HEK293 (cell line): Measurements from ENCODE around the gene PCYT1A.

ENCODE experiments used
- CTCF ChIA-PET: fragments of 350-600 bp; formaldehyde crosslinking; extraction: SDS; loops from one replicate; lab custom pipeline; 2021; ENCODE audit warnings: antibody characterized with exemption; lab: Yijun Ruan, JAX
- POLR2A ChIA-PET: fragments of 300-600 bp; formaldehyde crosslinking; extraction: SDS; loops from one replicate; lab custom pipeline; 2020; ENCODE audit warnings: antibody characterized with exemption, inconsistent platforms; lab: Yijun Ruan, JAX
- H3K27ac ChIP-seq: fragments of 200-500 bp; sonication (Bioruptor generic); 2 replicates; pipeline ENCODE4 v1.5.1; 2014; ENCODE audit warnings: low read depth, low read length, control low read depth, inconsistent platforms; ENCODE audit errors: extremely low read depth
- H3K36me3 ChIP-seq, 2 experiments: fragments of 200-500 bp in 1 of 2; sonication (Bioruptor generic) in 1 of 2; 1 replicate in 1 of 2; 2 replicates in 1 of 2; pipeline ENCODE4 v1.5.1; 2014 to 2017; ENCODE audit warnings: inconsistent platforms in 2 of 2, low read length in 2 of 2; ENCODE audit not compliant: control insufficient read depth in 2 of 2, insufficient read depth in 1 of 2
- H3K4me1 ChIP-seq: fragments of 200-500 bp; sonication (Bioruptor generic); 2 replicates; pipeline ENCODE4 v1.5.1; 2014; ENCODE audit warnings: mild to moderate bottlenecking, low read length, inconsistent platforms; ENCODE audit not compliant: control insufficient read depth, insufficient read depth
- H3K4me3 ChIP-seq: 2 replicates; pipeline ENCODE4 v1.5.1; 2011; ENCODE audit warnings: low read depth, mild to moderate bottlenecking, control low read depth, low read length, moderate library complexity
- H3K9me3 ChIP-seq: fragments of 200-500 bp; sonication (Bioruptor generic); 2 replicates; pipeline ENCODE4 v1.5.1; 2014; ENCODE audit warnings: low read depth, low read length, inconsistent platforms; ENCODE audit not compliant: control insufficient read depth, insufficient read depth
- ATF2 ChIP-seq: fragments of 450-650 bp; formaldehyde crosslinking; IDR thresholded peaks from 2 replicates; pipeline ENCODE4 v1.5.1; 2016; ENCODE audit warnings: missing biosample characterization, missing genetic modification characterization, low read depth
- BCL11A ChIP-seq: fragments of 450-650 bp; formaldehyde crosslinking; IDR thresholded peaks from 2 replicates; pipeline ENCODE4 v1.5.1; 2016; ENCODE audit warnings: low read depth, missing biosample characterization, missing genetic modification characterization
- BCL11B ChIP-seq: fragments of 450-650 bp; formaldehyde crosslinking; IDR thresholded peaks from 2 replicates; pipeline ENCODE4 v1.5.1; 2016; ENCODE audit warnings: low read depth, missing biosample characterization, missing genetic modification characterization
- EGR2 ChIP-seq: fragments of 450-650 bp; formaldehyde crosslinking; IDR thresholded peaks from 2 replicates; pipeline ENCODE4 v1.5.1; 2016; ENCODE audit warnings: low read depth, missing biosample characterization, missing genetic modification characterization
- GFI1B ChIP-seq: fragments of 450-650 bp; formaldehyde crosslinking; IDR thresholded peaks from 2 replicates; pipeline ENCODE4 v1.5.1; 2016; ENCODE audit warnings: missing biosample characterization, missing genetic modification characterization
- GLIS1 ChIP-seq: fragments of 450-650 bp; formaldehyde crosslinking; IDR thresholded peaks from 2 replicates; pipeline ENCODE4 v1.5.1; 2016; ENCODE audit warnings: missing biosample characterization, missing genetic modification characterization
- HIC1 ChIP-seq: fragments of 450-650 bp; formaldehyde crosslinking; IDR thresholded peaks from 2 replicates; pipeline ENCODE4 v1.5.1; 2016; ENCODE audit warnings: missing biosample characterization, missing genetic modification characterization
- KLF7 ChIP-seq: fragments of 450-650 bp; formaldehyde crosslinking; IDR thresholded peaks from 2 replicates; pipeline ENCODE4 v1.5.1; 2016; ENCODE audit warnings: missing biosample characterization, missing genetic modification characterization, borderline replicate concordance
- MEIS1 ChIP-seq: sonication (generic); formaldehyde crosslinking; IDR thresholded peaks from 2 replicates; pipeline ENCODE4 v1.8.1; 2022; ENCODE audit warnings: missing genetic modification reagents, mild to moderate bottlenecking, borderline replicate concordance
- PATZ1 ChIP-seq: fragments of 450-650 bp; formaldehyde crosslinking; IDR thresholded peaks from 2 replicates; pipeline ENCODE4 v1.5.1; 2016; ENCODE audit warnings: missing biosample characterization, missing genetic modification characterization
- PRDM10 ChIP-seq: fragments of 450-650 bp; formaldehyde crosslinking; IDR thresholded peaks from 2 replicates; pipeline ENCODE4 v1.5.1; 2016; ENCODE audit warnings: missing biosample characterization, missing genetic modification characterization
- SALL2 ChIP-seq: fragments of 450-650 bp; formaldehyde crosslinking; IDR thresholded peaks from 2 replicates; pipeline ENCODE4 v1.5.0; 2017; ENCODE audit warnings: missing biosample characterization, mild to moderate bottlenecking, missing genetic modification characterization, borderline replicate concordance
- TRIM28 ChIP-seq: IDR thresholded peaks from 2 replicates; pipeline ENCODE4 v1.6.1; 2011; ENCODE audit warnings: low read length, control low read depth, borderline replicate concordance
- WT1 ChIP-seq: fragments of 450-650 bp; formaldehyde crosslinking; IDR thresholded peaks from 2 replicates; pipeline ENCODE4 v1.5.1; 2016; ENCODE audit warnings: missing biosample characterization, missing genetic modification characterization
- ZNF140 ChIP-seq: fragments of 450-650 bp; formaldehyde crosslinking; IDR thresholded peaks from 2 replicates; pipeline ENCODE4 v1.5.1; 2016; ENCODE audit warnings: missing biosample characterization, missing genetic modification characterization
- ZNF157 ChIP-seq: fragments of 450-650 bp; formaldehyde crosslinking; IDR thresholded peaks from 2 replicates; pipeline ENCODE4 v1.5.1; 2016; ENCODE audit warnings: missing biosample characterization, missing genetic modification characterization
- ZNF211 ChIP-seq: fragments of 450-650 bp; formaldehyde crosslinking; IDR thresholded peaks from 2 replicates; pipeline ENCODE4 v1.5.1; 2016; ENCODE audit warnings: low read depth, missing biosample characterization, missing genetic modification characterization
- ZNF274 ChIP-seq, 2 experiments: fragments of 200-500 bp in 1 of 2; fragments of 450-650 bp in 1 of 2; sonication (Bioruptor generic) in 1 of 2; formaldehyde crosslinking in 1 of 2; IDR thresholded peaks; 2 replicates each; pipeline versions ENCODE4 v1.5.1 to v1.6.1; 2014 to 2016; ENCODE audit warnings: borderline replicate concordance in 1 of 2, inconsistent platforms in 1 of 2, low read length in 1 of 2, missing biosample characterization in 1 of 2, missing genetic modification characterization in 1 of 2
- ZNF354C ChIP-seq: fragments of 450-650 bp; formaldehyde crosslinking; IDR thresholded peaks from 2 replicates; pipeline ENCODE4 v1.5.1; 2016; ENCODE audit warnings: missing biosample characterization, missing genetic modification characterization, low read depth, borderline replicate concordance
- ZNF366 ChIP-seq: fragments of 450-650 bp; formaldehyde crosslinking; conservative IDR thresholded peaks from 2 replicates; pipeline ENCODE4 v1.5.1; 2016; ENCODE audit warnings: missing biosample characterization, missing genetic modification characterization
- ZNF433 ChIP-seq: fragments of 450-650 bp; formaldehyde crosslinking; IDR thresholded peaks from 2 replicates; pipeline ENCODE4 v1.5.1; 2016; ENCODE audit warnings: missing biosample characterization, missing genetic modification characterization, low read depth
- ZNF514 ChIP-seq: fragments of 450-650 bp; formaldehyde crosslinking; IDR thresholded peaks from 2 replicates; pipeline ENCODE4 v1.5.1; 2016; ENCODE audit warnings: missing biosample characterization, missing genetic modification characterization
- ZNF670 ChIP-seq: fragments of 450-650 bp; formaldehyde crosslinking; IDR thresholded peaks from 2 replicates; pipeline ENCODE4 v1.5.1; 2016; ENCODE audit warnings: missing biosample characterization, missing genetic modification characterization, low read depth
- ZNF707 ChIP-seq: fragments of 450-650 bp; formaldehyde crosslinking; IDR thresholded peaks from 2 replicates; pipeline ENCODE4 v1.5.1; 2016; ENCODE audit warnings: missing biosample characterization, missing genetic modification characterization
- ZNF837 ChIP-seq: fragments of 450-650 bp; formaldehyde crosslinking; IDR thresholded peaks from 2 replicates; pipeline ENCODE4 v1.5.1; 2016; ENCODE audit warnings: missing biosample characterization, missing genetic modification characterization
- ZSCAN30 ChIP-seq: fragments of 450-650 bp; IDR thresholded peaks from 2 replicates; pipeline ENCODE4 v1.5.1; 2018; ENCODE audit warnings: missing biosample characterization, mild to moderate bottlenecking, missing genetic modification characterization, moderate library complexity

The PCYT1A gene

GRCh38 chr3:196220991-196221390 lies 66.5 kb downstream of the PCYT1A start (continued):
- TF ChIP-seq ZNF157 (tag by site-specific recombination), result no peak
- TF ChIP-seq PATZ1 (tag by site-specific recombination), result no peak
- TF ChIP-seq, all 188 proteins: peak for 0

GRCh38 chr3:196220587-196220986 lies 66.9 kb downstream of the PCYT1A start:
- TF ChIP-seq KLF7 (tag by site-specific recombination) (no peak), TRIM28 (no peak), HIC1 (tag by site-specific recombination) (no peak), ZNF354C (tag by site-specific recombination) (no peak), ZSCAN30 (tag by site-specific recombination) (no peak), GLIS1 (tag by site-specific recombination) (no peak), ATF2 (tag by site-specific recombination) (no peak), BCL11B (no peak), SALL2 (tag by site-specific recombination) (no peak), GFI1B (tag by site-specific recombination) (no peak), ZNF670 (tag by site-specific recombination) (no peak), EGR2 (tag by site-specific recombination) (no peak), BCL11A (tag by site-specific recombination) (no peak), ZNF211 (tag by site-specific recombination) (no peak)
- ChIA-PET POLR2A (no interaction called here), CTCF (no interaction called here)
- H3K36me3 ChIP-seq, result no peaks in the 10 kb centered on the region
- no peaks in the 10 kb centered on the region for H3K4me1 ChIP-seq
- H3K9me3 ChIP-seq, result no peaks in the 10 kb centered on the region
- no peak overlapping the region for H3K4me3 ChIP-seq
- H3K27ac ChIP-seq, result no peak overlapping the region

- Histone ChIP-seq H3K27ac (no peak overlapping the region), H3K4me3 (no peak overlapping the region), H3K36me3 (no peaks in the 10 kb centered on the region), H3K4me1 (no peaks in the 10 kb centered on the region), H3K9me3 (no peaks in the 10 kb centered on the region)
- CTCF ChIA-PET, result interaction anchor here (1.1 kb wide), 1 partner anchor 13 kb away, joined by 3 read pairs; no protein-coding TSS in a partner anchor
- POLR2A ChIA-PET, result no interaction called here
- no peak for TF ChIP-seq ZNF211 (tag by site-specific recombination)
- TF ChIP-seq ZNF514 (tag by site-specific recombination), result no peak
- TF ChIP-seq ZNF837 (tag by site-specific recombination), result no peak
- TF ChIP-seq ZNF140 (tag by site-specific recombination), result no peak
- no peak for TF ChIP-seq MEIS1 (CRISPR knock-in tag)
- TF ChIP-seq ZNF433, result no peak
- TF ChIP-seq WT1 (tag by site-specific recombination), result no peak
- no peak for TF ChIP-seq PRDM10 (tag by site-specific recombination)
- TF ChIP-seq ZNF707 (tag by site-specific recombination), result no peak
- TF ChIP-seq ZNF366 (tag by site-specific recombination), result no peak
- no peak for TF ChIP-seq ZNF274 (IDR thresholded peaks at IDR 0.05; ENCODE audit: low read length)
- TF ChIP-seq ZNF274 (tag by site-specific recombination; IDR thresholded peaks at IDR 0.05; ENCODE audit: borderline replicate concordance), result no peak
These were observed 67.6 kb downstream of the PCYT1A start for GRCh38 chr3:196219970-196220311.
